ENCODE data around the gene SLAMF6.
"Not testable (repeated sequence)": the region's sequence is repeated elsewhere in the genome, so short reads cannot be mapped to it uniquely, and the experiment has no call there.

Gene SLAMF6

DNA sequence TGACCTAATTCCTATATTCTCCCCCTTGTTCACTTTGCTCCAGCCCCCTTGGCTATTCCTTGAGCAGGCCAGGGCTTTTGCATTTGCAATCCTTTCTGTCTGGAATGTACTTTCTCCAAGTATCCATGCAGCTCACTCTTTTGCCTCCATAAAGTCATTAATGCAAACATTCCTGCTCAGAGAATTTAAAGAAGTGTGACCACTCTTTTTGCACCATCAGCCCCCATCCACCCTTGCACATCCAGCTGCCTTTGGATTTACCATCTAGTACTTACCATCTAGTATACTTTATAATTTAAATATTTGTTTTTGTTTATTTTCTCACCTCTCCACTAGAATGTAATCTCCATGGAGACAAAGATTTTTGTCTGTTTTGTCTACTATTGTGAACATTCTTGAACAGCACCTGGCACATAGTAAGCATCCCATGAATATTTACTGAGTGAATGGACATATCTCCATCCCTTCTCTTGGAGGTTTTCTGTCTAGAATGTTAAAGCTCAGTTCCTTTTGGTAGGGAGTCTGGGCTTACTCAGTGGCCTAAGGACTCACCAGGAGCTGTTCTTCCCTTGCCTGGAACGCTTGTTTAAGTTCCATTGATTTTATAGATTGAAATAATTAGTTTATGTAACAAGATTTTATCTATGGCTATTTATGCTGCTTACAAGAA lies 22.6 kb downstream of the SLAMF6 start:
- no peak for DNase-seq

DNA sequence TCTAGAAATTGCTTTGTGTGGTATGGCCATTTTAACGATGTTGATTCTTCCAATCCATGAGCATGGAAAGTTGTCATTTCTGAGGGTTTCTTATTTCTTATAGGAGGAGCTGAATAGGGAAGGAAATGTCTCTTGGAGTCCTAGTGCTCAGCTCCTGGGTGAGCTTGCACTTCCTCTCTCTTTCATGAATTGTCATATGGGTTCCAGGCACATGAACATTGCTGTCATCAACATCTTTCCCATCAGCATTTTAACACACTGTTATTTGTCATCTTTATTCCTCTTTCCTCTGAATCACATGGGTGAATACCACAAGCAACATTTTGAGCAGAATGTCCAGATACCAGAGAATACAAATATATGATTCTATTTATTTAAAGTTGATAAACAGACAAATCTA lies 23.4 kb downstream of the SLAMF6 start:
- DNase-seq: no peak

DNA sequence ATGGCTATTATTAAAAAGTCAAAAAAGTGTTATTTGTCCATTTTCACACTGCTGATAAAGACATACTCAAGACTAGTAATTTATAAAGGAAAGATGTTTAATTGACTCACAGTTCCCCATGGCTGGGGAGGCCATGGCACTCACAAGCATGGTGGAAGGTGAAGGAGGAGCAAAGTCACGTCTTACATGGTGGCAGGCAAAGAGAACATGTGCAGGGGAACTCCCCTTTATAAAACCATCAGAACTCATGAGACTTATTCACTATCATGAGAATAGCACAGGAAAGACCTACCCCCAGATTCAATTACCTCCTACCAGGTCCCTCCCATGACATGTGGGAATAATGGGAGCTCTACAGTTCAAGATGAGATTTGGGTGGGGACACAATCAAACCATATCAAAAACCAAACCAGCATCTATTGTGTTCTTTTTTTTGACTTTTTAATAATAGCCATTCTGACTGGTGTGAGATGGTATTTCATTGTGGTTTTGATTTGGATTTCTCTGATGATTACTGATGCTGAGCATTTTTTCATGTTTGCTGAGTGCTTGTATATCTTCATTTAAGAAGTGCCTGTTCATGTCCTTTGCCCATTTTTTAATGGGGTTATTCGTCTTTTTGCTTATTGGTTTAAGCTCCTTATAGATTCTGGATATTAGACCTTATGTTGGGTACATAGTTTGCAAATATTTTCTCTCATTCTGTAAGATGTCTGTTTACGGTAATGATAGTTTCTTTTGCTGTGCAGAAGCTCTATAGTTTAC lies 24.6 kb downstream of the SLAMF6 start:
- DNase-seq: not testable (repeated sequence)

DNA sequence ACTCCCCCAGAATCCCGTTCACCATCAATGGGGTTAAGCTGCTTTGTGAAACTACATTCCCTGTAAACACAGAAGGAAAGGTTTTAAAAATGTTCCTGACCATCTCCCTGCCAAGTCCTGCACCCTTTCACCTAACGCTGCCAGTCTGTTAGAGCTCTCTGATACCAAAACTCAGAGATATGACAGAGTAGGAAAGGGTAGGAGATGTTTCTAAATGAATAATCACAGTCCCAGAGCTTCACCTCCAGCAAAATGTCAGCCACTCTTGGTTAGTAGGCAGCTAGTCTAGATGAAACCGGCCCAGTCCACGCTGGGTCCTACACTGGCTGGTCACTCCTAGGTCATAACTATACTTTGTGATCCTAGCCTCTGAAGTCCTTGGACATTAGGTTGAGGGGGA lies 26.7 kb downstream of the SLAMF6 start:
- DNase-seq: no peak

DNA sequence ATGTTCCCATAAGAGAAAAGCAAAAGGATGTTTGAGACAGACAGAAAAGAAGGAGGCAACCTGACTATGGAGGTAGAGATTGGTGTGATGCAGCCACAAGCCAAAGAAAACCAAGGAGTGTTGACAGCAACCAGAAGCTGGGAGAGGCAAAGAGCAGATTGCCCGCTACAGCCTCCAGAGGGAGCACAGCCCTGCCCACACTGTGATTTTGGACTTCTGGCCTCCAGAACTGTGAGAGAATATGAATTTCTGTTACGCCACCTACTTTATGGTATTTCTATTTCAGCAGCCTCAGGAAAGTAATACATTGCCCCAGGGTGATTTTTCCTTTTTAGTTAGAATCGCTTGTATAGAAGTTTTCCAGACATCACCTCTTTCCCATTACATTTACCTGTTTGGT lies 28.4 kb downstream of the SLAMF6 start:
- DNase-seq: no peak

DNA sequence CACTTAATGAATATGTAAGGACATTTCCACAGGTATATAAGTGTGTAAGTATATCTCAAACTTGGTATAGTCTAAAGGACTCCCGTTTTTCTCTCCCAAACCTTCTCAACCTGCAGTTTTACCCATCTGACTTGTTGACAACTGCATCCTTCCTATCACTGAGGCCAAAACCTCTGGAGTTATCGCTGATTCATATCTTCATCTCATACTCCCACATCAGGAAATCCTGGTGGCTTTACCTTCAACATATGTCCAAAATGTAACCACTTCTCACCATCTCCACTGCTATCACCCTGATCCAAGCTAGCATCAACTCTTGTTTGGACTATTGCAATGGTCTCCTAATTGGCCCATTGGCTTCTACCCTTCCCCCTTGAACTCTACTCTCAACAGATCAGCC lies 30.4 kb downstream of the SLAMF6 start:
- DNase-seq: no peak

DNA sequence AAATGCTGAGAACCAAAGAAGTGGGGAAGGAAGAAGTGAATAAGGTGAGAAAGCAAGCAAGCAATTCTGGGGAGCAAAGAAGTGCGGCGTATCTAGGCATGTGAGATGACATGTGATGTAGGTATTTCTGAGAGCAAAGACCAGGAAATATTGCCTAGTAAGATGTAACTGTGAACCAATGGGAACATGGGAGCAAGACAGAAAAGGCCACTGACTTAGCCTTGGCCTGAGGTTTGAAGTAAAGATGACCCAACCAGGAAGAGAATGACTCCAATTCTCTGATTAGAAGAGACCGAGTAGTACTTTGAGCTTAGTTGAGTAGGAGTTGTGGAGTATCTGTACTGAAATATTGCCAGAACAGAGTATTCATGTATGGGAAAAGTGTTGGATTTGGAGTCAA lies 31.1 kb downstream of the SLAMF6 start:
- DNase-seq: no peak

DNA sequence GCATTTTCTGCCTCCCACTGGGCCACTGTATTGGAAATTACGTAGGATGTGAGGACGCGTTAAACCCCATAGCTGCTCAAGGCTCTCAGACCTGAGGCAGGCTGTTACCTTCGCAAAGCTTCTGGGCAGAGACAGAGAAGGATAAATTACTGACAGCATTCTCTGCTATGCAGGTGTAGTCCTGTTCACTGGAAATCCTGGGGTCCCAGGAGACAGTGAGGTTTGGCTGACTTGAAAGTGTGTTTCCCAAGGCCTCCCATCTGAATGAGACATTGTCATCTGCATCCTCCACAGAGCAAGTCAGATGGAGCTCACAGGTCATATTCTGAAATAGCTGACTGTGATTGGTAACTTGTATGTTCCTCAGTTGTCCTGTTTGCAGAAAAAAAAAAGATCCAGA lies 32.0 kb downstream of the SLAMF6 start:
- no peak for DNase-seq

DNA sequence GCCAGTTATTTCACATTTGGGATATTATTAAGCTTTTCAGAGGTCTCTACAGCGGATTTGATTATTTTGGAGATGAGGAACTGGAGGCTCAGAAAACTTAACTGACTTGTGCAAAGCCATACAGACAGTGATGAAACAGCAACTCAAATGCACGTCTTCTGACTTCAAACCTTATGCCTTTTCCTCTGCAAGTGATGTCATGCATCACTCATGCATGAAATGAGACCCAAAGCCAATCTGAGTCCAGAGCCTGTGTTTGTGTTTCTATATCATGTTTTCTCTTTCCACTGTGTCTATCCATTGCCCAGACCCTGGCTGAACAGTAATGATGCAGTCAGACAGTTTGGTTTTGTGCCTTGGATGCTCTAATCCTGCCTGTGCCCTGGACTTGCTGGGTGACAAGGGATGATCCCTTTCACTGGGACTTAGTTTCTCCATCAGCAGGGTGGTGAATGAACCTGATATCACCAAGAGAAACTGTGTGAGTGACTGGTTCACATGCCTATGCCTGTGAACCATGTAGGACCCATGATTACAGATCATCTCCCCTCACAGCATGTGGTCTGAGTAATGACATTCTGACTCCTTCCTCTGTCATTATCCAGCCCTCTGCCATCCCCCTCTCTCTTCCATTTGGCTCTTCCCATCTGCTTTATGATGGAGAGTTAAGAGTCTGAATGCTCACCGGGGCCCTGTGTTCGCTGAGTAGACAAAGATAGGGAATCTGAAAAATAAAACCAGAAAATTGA lies 33.4 kb downstream of the SLAMF6 start:
- DNase-seq: no peak

DNA sequence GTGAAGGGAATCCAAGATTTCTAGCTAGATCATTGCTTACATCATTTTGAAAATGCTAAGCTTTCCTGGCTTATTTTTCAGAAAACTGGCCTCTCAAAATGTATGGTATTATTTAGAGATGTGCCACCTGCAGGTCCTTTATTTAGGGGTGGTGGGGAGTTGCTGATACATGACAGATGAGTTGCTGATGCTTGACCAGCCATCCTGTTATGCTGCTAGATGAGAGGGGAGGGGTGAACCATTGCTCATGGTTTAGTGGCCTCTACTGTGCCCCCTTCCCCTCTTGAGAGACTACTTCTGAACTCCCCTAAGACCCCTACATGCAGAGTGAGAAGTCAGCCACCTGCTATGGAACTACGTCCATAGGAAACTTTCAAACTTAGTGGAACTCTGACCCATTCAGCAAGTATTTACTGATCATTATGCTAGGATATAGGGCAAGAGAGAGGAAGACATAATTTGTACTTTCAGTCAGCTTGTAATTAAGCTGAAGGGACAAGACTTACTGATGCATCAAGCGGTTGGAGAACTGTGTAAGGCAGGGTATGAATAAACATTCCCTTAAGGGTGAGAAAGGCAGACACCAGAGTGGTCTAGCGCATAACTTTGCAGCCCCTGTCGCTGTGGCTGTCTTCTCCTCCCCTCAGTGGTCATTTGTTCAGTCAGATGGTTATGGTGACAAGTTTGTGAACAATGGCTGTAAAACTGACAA lies 34.6 kb downstream of the SLAMF6 start:
- no peak for DNase-seq

DNA sequence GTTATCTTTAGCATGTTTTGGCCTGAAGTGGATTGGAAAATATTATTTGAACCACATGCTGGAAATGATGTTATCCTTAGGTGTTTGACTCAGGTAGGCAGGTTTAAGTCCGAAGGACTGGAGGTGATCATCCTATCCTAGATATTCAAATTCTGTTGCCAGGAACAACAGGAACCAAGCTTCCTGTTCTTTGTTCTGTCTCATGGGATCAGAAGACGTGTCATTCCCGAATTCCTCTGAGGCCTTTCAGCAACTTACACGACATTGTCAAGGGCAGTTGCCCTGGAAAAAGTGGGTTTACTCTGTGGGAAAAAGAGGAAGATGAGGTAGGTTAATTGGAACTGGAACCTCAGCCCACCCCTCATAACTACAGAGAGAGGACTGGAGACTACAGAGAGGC lies 36.6 kb downstream of the SLAMF6 start:
- no peak for DNase-seq

DNA sequence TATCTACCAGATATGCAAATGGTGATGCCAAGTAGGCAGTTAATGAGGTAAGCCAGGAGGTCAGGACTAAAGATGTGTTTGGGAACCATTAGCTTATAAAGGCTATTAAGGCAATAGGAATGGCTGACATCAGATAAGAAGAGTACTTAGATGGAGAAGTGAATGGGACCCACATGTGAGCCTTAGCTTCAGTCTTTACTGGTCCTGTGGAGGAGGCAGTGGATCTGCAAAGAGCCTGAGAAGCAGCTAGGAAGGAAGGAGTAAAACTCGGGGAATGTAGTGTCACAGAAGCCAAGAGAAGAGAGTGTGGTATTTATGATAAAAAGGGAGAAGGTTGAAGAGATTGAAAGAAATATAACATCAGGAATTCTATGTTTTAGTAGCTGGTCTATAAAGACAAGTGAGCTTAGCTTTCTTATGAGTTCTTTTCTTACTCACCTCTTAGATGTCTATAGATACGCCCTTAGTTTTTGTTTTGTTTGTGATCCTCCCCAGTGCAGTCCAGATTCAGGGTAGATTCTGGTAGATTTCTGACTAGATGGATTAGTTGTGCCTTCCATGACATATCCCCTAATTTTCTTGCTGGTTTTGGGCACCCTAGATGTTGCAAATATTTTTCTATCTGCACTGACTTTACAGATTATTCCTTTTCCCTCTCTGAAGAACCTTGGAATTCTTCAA lies 39.4 kb downstream of the SLAMF6 start:
- no peak for DNase-seq

DNA sequence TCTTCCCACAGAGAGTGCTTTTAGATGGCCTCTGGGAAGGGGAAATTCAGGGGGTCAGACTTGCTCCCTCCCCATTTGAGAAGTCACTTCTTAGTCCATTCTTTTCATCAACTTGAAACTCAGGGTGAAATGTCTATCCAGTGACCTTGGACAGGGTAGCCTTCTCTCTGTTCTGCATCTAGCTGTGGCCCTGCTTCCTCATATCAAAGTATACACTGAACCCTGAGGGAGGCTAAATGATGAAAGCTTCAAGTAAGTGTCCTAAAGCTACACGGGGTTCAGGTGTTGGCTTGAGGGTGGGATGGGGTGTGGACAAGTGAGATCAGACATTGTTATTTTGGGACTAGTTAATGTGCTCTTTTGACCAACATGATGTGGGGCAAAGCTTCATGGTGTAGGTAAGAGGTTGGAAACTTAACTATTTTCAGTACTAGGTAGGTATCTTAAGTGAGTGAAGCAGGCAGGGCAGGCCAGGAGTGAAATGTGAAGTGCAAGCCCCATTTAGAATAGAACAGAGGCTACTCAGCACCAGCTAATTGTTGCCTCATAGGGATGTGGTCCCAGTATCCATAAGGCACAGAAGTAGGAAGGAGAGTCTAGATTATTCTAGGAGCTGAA lies 41.0 kb downstream of the SLAMF6 start:
- no peak for DNase-seq

DNA sequence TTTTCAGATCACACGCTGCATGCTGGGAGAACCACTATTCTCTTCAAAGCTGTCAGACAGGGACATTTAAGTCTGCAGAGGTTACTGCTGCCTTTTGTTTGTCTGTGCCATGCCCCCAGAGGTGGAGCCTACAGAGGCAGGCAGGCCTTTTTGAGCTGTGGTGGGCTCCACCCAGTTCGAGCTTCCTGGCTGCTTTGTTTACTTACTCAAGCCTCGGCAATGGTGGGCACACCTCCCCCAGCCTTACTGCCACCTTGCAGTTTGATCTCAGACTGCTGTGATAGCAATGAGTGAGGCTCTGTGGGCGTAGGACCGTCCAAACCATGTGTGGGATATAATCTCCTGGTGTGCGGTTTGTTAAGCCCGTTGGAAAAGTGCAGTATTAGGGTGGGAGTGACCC lies 42.3 kb downstream of the SLAMF6 start:
- not testable (repeated sequence) for DNase-seq

DNA sequence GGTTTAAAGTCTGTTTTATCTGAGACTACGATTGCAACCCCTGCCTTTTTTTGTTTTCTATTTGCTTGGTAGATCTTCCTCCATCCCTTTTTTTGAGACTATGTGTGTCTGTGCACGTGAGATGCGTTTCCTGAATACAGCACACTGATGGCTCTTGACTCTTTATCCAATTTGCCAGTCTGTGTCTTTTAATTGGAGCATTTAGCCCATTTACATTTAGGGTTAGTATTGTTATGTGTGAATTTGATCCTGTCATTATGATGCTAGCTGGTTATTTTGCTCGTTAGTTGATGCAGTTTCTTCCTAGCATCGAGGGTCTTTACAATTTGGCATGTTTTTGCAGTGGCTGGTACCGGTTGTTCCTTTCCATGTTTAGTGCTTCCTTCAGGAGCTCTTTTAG lies 44.0 kb downstream of the SLAMF6 start:
- not testable (repeated sequence) for DNase-seq

DNA sequence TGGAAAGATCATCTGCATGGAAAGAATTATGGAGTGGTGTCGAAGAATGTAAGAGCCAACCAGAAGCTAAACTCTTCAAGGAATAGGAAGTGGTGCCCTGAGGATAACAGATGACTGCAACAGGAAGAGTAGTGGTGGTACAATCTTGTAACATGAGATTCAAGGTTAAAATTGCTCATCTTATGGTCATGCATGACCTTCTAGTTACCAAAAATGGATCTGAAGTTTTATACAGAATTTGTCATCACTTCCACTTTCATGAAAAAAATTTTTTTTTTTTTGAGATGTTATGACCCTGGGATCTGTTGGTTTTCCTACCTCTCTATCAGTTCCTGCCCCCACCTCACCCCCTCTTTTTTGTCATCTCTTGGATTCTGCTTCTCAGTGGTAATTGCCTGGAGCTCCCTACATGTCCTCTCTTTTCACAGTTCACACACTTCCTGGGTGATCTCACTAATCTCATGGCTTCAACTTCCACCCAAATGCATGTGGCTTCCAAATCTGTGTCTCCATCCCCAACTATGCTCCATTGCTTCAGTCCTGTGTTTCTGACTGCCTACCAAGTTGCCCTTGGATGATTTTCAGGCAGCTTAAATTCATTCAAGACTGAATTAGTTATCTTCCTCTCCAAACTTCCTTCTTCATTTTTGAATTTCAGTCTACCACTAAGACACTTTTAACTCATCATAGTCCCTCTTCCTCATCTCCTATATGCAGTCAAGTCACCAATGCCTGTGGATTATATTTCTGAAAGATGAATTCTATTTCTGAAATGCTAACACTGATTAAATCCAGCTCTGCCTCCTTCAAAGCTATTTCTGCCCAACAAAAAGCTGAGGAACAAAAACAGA lies 48.4 kb downstream of the SLAMF6 start:
- no peak for DNase-seq

DNA sequence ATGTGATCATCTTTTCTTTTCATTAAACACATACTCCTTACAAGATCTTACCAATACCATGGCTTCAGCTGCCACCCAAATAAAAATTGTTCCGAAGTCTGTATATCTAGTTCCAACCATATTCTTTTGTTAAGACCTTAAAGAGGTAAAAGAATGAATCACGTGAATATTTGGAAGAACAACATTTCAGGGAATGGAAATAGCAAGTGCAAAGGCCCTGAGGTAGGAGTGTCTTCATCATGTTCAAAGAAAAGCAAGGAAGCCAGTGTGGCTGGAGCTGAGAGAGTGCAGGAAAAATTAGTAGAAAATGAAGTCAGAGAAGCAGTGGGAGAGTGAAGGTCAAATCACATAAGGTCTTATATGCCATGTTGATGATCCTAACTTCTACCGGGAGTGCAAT lies 50.9 kb downstream of the SLAMF6 start:
- DNase-seq: no peak

DNA sequence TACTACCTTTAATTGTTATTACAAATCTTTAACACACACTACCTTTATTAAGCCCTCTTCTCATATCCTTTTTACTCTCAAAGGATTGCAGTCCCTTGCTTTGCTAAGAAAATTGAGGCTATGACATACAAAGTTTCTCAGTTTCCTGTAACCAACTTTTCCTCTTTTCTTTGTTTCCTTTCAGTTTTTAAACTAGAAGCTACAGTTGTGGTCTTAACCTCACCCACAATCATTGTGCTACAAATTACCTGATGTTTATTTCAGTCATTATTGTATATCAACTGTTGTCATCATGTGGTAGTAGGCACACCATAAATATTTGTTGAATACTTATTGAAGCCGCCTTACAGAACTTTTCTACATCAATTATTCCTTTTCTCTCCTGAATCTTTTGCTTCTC lies 51.8 kb downstream of the SLAMF6 start:
- no peak for DNase-seq

DNA sequence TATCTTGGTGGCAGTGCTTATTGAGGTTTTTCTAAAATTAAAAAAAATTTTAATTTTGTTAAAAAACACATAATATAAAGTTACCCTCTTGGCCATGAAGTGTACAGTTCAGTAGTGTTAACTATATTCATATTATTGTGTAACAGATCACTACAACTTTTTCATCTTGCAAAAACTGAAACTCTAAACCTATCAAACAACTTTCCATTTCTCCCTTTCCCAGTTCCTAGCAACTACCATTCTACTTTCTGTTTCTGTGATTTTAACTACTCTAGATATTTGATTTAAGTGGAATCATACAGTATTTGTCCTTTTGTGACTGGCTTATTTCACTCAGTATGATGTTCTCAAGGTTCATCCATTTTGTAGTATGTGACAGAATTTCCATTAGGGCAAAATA lies 55.5 kb downstream of the SLAMF6 start:
- no peak for DNase-seq

DNA sequence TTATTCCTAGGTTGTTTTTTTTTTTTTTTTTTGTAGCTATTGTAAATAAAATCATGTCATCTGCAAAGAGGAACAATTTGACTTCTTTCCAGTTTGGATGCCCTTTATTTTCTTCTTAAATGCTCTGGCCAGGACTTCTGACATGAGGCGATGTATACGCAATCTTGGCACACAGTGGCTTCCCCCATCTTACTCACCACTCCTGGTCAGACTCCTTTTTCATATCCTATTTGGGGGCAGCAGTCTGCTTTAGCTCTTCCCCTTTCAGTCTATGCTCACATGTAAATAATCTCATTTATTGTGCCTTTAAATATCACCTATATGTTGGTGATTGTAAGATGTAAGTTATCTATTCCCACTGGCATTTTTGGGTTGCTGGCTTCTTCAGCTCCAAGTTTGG lies 56.1 kb downstream of the SLAMF6 start:
- no peak for DNase-seq

DNA sequence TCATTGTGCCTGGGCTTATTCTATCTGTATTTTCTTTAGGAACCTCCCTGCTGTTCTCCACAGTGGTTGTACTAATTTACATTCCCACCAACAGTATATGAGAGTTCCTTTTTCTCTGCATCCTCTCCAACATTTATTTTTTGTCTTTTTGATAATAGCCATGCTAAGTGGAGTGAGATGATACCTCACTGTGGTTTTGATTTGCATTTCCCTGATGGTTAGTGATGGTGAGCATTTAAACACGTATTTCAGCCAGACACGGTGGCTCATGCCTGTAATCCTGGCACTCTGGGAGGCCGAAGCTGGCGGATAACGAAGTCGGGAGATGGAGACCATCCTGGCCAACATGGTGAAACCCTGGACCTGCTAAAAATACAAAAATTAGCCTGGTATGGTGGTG lies 57.9 kb downstream of the SLAMF6 start:
- DNase-seq: no peak
